ENCODE results near the gene MAP2K3. TPM values are rescaled to one million over a fixed set of nuclear protein-coding genes. Genes with fewer than 3 reads are reported as not detected.

Gene MAP2K3
- total and polyA plus RNA-seq, 2 donors (not counting 3 experiments of a cell fraction or from before 2014, with no cell fraction given) = 15.3 to 36.3 TPM

- Histone ChIP-seq H3K9me1 (replicated peaks; ENCODE audit: control insufficient read depth, extremely low read depth, insufficient read depth, low read length) (no peaks in the 10 kb centered on the region), H2AFZ (ENCODE audit: low read depth, low read length) (no peak overlapping the region), H3K4me2 (ENCODE audit: insufficient read depth, low read length) (no peak overlapping the region), H3K27ac (ENCODE audit: insufficient read depth, low read depth, low read length) (no peak overlapping the region), H3K4me1 (ENCODE audit: control insufficient read depth, extremely low read depth, insufficient read depth, low read length) (no peaks in the 10 kb centered on the region), H3K27me3 (ENCODE audit: control insufficient read depth in 2 of 2, insufficient read depth in 2 of 2, low read length in 2 of 2) (no peaks in the 10 kb centered on the region), H3K9me3 (replicated peaks; ENCODE audit: control insufficient read depth, insufficient read depth, low read length) (no peaks in the 10 kb centered on the region), H3K79me2 (ENCODE audit: control insufficient read depth, insufficient read depth, low read length) (peaks cover 11% of the 10 kb centered on the region), H3K36me3 (ENCODE audit: control insufficient read depth in 2 of 2, extremely low read depth in 1 of 2, insufficient read depth in 2 of 2, low read length in 2 of 2) (peaks cover 4 to 20% of the 10 kb centered on the region in 2 experiments), H3K9ac (replicated peaks; ENCODE audit: extremely low read depth, insufficient read depth, low read length) (no peak overlapping the region), H4K20me1 (replicated peaks; ENCODE audit: control insufficient read depth, extremely low read depth, insufficient read depth, low read length) (no peaks in the 10 kb centered on the region), H3K4me3 (replicated peaks in 1 of 3; ENCODE audit: insufficient read depth in 1 of 3, low read depth in 1 of 3, low read length in 3 of 3) (no peak overlapping the region)
- FAIRE-seq (no peak), DNase-seq (ENCODE audit: low read depth, low spot score) (no peak)
- dilution Hi-C loops (cut with MboI; ENCODE audit: extremely low pct_ligation_motif_present, low sequenced_read_pairs) (no loop called here), intact Hi-C loops (cut with micrococcal nuclease) (no loop called here)
- no peak for TF ChIP-seq POLR2A (IDR thresholded peaks at IDR 0.05; ENCODE audit: low read depth, low read length)
- no TSS peak for BruUV-seq (replicated peaks)
- POLR2A ChIA-PET = no interaction called here
- CTCF ChIA-PET = no interaction called here
Observed at GRCh38 chr17:21297597-21297996, 13.1 kb downstream of the MAP2K3 start.

- no peaks in the 10 kb centered on the region for H4K20me1 ChIP-seq (replicated peaks; ENCODE audit: control insufficient read depth, extremely low read depth, insufficient read depth, low read length)
- no peak overlapping the region for H3K27ac ChIP-seq (ENCODE audit: insufficient read depth, low read depth, low read length)
- H3K27me3 ChIP-seq (ENCODE audit: control insufficient read depth in 2 of 2, insufficient read depth in 2 of 2, low read length in 2 of 2) = no peaks in the 10 kb centered on the region
- H3K9ac ChIP-seq (replicated peaks; ENCODE audit: extremely low read depth, insufficient read depth, low read length) = no peak overlapping the region
- no peaks in the 10 kb centered on the region for H3K4me1 ChIP-seq (ENCODE audit: control insufficient read depth, extremely low read depth, insufficient read depth, low read length)
- H3K36me3 ChIP-seq (ENCODE audit: control insufficient read depth in 2 of 2, extremely low read depth in 1 of 2, insufficient read depth in 2 of 2, low read length in 2 of 2) = peaks cover 4 to 25% of the 10 kb centered on the region in 2 experiments
- H3K4me2 ChIP-seq (ENCODE audit: insufficient read depth, low read length) = no peak overlapping the region
- BruUV-seq (replicated peaks) = no TSS peak
- no peaks in the 10 kb centered on the region for H3K9me1 ChIP-seq (replicated peaks; ENCODE audit: control insufficient read depth, extremely low read depth, insufficient read depth, low read length)
- FAIRE-seq (no peak), DNase-seq (ENCODE audit: low read depth, low spot score) (no peak)
- POLR2A ChIA-PET = interaction anchor here (1.4 kb wide), 1 partner anchor 12 kb away, joined by 5 read pairs; no protein-coding TSS in a partner anchor
- H3K4me3 ChIP-seq (replicated peaks in 1 of 3; ENCODE audit: insufficient read depth in 1 of 3, low read depth in 1 of 3, low read length in 3 of 3) = no peak overlapping the region
- dilution Hi-C loops (cut with MboI; ENCODE audit: extremely low pct_ligation_motif_present, low sequenced_read_pairs) (no loop called here), intact Hi-C loops (cut with micrococcal nuclease) (no loop called here)
- no peak overlapping the region for H2AFZ ChIP-seq (ENCODE audit: low read depth, low read length)
- H3K9me3 ChIP-seq (replicated peaks; ENCODE audit: control insufficient read depth, insufficient read depth, low read length) = no peaks in the 10 kb centered on the region
- CTCF ChIA-PET = no interaction called here
- TF ChIP-seq JUN (IDR thresholded peaks at IDR 0.05; ENCODE audit: borderline replicate concordance, insufficient read depth, insufficient read length, low read depth) (no peak), MYC (IDR thresholded peaks at IDR 0.05; ENCODE audit: low read depth, low read length) (no peak), POLR2AphosphoS5 (IDR thresholded peaks at IDR 0.05; ENCODE audit: insufficient read depth, low read depth, low read length) (no peak), POLR2A (IDR thresholded peaks at IDR 0.05; ENCODE audit: low read depth, low read length) (no peak), FOS (IDR thresholded peaks at IDR 0.05; ENCODE audit: borderline replicate concordance, insufficient read depth, low read length) (no peak), MAX (IDR thresholded peaks at IDR 0.05; ENCODE audit: insufficient read depth, insufficient read length) (no peak), EZH2 (IDR thresholded peaks at IDR 0.05; ENCODE audit: borderline replicate concordance, low read depth, low read length, severe bottlenecking) (no peak), GATA2 (IDR thresholded peaks at IDR 0.05; ENCODE audit: insufficient read depth, insufficient read length, low read depth, low read length) (no peak)
- TF ChIP-seq, protein P1, sequence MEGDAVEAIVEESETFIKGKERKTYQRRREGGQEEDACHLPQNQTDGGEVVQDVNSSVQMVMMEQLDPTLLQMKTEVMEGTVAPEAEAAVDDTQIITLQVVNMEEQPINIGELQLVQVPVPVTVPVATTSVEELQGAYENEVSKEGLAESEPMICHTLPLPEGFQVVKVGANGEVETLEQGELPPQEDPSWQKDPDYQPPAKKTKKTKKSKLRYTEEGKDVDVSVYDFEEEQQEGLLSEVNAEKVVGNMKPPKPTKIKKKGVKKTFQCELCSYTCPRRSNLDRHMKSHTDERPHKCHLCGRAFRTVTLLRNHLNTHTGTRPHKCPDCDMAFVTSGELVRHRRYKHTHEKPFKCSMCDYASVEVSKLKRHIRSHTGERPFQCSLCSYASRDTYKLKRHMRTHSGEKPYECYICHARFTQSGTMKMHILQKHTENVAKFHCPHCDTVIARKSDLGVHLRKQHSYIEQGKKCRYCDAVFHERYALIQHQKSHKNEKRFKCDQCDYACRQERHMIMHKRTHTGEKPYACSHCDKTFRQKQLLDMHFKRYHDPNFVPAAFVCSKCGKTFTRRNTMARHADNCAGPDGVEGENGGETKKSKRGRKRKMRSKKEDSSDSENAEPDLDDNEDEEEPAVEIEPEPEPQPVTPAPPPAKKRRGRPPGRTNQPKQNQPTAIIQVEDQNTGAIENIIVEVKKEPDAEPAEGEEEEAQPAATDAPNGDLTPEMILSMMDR (IDR thresholded peaks at IDR 0.05; ENCODE audit: extremely low read depth in 1 of 2, insufficient read depth in 1 of 2, low read depth in 1 of 2, low read length in 2 of 2) = no peak
- H3K79me2 ChIP-seq (ENCODE audit: control insufficient read depth, insufficient read depth, low read length) = peaks cover 7% of the 10 kb centered on the region
Observed at GRCh38 chr17:21298056-21298982, 13.8 kb downstream of the MAP2K3 start.

Measured in endothelial cell of umbilical vein (primary cell).